GM21786 (cell line): Measurements from ENCODE around the gene UBA7.
A peak's percentile ranks its signal among the peaks of the same experiment; 100 is the strongest.
"Not testable (repeated sequence)": the region's sequence is repeated elsewhere in the genome, so short reads cannot be mapped to it uniquely, and the experiment has no call there.

Experiments
- ATAC-seq: cut with Tn5 transposase; IDR thresholded peaks from one replicate; pipeline ENCODE4 v1.9.1; 2021; ENCODE audit not compliant: unreplicated experiment

Gene UBA7

DNA sequence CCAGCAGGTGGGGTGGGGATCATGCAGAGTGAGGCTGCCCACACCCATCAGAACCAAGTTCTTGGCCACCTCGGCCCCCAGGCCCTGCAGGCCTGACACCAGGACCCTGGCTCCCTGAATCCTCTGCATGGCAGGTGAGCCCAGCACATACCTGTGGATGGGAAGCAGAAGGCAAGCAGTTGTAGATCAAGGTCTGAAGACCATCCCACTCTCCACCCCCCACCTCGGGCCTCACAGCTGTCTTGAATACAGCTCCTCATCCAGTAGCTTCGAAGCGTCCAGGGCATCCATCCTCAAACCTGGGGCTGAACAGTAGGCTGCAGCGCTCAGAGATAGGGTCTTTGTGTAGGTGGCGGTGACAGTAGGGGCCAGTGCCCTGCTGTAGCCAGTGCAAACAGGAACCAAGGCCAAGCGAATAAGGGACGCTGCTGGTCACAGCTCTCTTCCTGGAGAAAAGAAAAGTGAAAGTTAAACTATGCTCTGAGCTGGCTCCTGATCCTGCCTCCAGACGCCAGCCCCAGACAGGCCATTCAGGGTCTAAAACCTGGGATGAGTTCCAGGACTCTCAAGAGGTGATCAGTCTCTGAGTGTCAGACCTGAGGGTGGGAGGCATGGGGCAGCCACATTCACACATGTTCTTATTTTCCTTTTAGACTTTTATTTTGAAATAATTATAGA is at the start of gene UBA7:
Gene UBA7 (minus strand): TSS at position 457 of the 678 bp plus-strand sequence. CDS start 166 bp downstream, at position 291.
- no peak for ATAC-seq

- no peak for ATAC-seq
Measured at GRCh38 chr3:49859576-49860305, 46.0 kb upstream of the UBA7 start.

DNA sequence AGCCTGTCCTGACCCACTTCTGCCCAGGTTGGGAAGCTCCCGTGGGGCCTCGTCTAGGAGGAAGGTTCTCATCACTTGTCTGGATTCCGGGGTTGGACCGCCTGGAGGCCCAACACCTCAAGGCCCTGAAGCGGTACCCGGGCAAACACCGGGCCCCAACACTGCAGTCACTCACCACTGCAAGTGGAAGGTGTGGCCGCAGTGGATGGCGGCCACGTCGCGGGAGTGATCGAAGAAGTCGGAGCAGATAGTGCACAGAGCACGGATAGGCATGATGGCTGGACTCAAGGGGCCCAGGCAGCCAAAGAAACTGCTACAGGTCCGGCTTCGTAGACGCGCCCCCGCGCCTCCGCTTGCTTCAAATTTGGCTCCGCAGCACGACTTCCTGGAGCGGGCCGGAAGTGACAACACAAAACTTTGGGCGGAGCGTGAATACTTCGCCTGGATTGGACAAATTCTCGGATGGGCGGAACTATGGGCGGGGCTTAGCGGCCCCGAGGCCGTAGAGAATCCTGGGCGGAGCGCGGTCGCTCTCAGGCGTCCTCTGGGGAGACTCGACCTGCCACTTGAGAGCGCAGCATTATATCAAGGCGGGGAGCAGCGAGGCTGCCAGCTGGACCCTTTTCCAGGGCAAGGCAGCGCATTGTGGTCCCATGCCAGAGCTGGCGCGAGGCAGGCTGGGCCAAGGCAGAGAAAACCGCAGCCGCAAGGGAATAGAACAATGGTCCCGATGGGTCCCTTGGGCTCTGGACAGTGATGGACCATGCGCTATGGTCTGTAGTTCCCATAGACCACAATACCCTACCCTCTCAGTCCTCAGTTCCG is 42.6 kb upstream of the UBA7 start, which contains the start of gene TRAIP:
Gene TRAIP (minus strand): TSS at position 384 of the 825 bp plus-strand sequence. CDS start 111 bp downstream, at position 273.
- ATAC-seq: peak; percentile 98

- no peak for ATAC-seq
Measured at GRCh38 chr3:49855662-49856061, 41.9 kb upstream of the UBA7 start.

- ATAC-seq: no peak
Measured at GRCh38 chr3:49845694-49846093, 31.9 kb upstream of the UBA7 start.

GRCh38 chr3:49844464-49845183 is 30.9 kb upstream of the UBA7 start:
- ATAC-seq: no peak

GRCh38 chr3:49842843-49843517 is 29.2 kb upstream of the UBA7 start:
- ATAC-seq: no peak

DNA sequence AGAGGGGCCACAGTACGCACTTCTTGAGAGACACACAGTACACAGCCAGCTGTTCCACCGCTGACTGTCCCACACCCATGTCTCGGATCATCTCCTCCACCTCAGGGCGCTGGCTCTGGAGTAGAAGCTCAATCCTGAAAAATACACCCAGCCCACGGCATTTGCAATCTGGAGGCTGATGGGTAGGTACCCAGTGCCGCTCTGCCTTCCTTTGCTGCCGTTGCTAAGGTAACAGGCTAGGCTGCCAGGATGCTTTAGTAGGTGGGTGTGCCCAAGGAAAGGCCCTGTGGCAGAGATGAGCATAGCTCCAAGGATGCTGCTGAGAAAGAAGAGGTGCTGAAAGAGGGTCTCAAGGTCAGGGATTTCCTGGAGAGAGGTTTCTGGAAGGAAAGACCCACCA is 28.1 kb upstream of the UBA7 start:
- ATAC-seq: no peak

DNA sequence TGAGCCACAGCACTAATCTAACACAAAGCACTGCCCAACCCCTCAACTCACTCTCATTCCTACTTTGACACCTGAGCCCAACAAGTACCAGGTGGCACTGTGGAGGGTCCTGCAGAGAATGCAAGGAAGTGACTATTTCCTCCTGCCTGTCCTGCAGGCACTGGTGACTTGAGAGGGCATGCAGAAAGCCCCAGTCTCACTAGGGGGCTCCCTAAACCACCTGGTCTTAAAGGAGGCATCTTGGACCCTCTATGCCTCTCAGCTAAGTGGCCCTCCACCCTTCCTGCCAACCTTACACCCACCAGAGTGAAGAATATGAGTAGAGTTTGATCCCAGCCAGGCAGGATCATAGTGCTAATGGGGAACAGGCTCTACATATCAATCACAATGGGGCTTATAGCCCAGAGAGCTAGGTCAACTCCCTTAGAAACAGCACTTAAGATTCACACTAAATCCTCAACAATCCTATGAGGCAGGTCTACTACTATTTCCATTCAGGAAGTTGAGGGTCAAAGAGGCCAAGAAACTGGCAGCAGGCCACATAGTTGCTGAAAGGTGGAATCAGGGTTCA is 27.5 kb upstream of the UBA7 start:
- no peak for ATAC-seq

DNA sequence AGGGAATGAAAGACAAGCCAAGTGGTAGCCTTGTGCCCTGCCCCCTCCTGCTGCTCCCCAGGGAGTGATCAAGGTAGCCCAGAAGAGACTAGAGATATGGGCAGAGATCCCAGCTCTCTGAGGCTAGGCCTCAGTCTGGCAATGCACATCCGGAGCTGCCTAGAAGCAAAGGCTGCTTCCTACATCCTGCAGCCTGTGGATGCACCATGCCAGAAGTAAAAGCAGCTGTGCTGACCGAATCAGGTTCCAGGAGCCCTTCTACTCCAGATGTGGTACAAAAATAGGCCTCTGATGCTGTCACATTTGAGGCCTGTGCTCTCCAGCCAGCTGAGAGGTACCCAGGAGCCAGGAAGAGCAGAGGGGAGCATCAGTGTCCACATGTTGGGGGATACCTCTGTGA is 26.6 kb upstream of the UBA7 start:
- no peak for ATAC-seq

DNA sequence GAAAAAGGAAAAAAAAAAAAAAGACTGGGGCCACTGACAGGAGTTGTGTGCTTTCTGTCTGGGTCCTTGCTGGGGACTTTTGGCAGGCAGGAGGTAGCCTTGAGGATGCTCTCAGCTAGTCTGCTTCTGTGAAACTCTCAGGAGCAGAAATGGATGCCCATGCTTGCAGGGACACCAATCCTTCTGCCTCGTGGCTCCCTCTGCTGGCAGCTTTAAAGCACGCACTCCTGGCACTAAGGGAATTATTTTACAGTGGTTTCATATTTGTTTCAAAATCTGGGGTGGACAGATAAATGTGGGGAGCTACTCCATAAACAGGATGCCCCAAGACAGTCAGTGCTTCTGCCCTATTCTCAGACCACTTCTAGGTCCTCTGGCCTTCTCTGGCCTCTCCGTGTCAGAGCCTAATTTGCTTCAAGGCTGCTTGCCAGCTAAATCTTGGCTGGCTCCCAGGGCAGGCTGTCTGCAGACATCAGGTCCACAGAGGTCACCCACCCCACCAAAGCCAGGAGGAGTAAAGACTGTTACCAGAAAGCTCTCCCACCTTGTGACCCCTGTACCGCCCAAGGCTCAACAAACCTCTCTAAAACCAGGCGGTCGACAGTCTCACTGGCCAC is 25.5 kb upstream of the UBA7 start:
- ATAC-seq: no peak

GRCh38 chr3:49831341-49831740 is 17.6 kb upstream of the UBA7 start:
- ATAC-seq: no peak

GRCh38 chr3:49826016-49826415 is 12.3 kb upstream of the UBA7 start:
- ATAC-seq: no peak

DNA sequence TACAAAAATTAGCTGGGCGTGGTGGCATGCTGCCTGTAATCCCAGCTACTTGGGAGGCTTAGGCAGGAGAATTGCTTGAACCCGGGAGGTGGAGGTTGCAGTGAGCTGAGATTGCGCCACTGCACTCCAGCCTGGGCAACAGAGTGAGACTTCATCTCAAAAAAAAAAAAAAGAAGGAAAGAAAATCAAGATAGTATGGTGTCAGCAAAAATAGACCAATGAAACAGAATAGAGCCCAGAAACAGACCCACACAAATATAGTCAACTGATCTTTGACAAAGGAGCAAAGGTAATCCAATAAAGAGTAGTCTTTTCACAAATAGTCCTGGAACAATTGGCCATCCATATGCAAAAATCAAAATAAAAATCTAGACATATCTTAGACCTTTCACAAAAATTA is 9.4 kb upstream of the UBA7 start:
- not testable (repeated sequence) for ATAC-seq

DNA sequence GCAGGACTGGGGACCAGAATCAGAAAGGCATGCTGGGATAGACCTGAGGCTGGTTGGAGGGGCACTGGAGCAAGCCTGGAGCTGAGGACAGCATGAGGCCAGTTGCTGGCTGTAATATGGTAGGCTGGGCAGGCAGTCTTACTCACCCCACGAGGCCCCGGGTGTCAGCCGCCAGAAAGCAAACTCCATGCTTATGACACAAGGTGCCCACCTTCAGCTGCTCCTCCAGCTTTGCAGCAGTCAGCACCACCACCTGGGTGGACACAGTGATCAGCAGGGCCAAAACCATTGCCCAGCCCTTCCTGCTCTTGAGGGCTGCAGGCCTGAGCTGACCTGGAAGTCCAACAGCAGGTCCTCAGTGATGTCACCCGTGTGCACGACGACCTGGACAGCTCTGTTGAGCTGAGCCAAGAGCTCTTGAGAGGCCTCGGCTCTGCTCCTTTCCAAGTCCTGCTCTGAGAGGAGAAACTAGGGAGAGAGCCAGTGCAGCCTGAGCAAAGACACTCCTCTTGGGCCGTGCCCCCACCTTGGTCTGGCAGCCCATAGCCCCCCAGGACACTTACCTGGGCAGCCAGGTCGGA is 747 bp downstream of the UBA7 start:
- ATAC-seq: no peak

GRCh38 chr3:49807431-49808114 is 6.2 kb downstream of the UBA7 start:
- peak; percentile 28 for ATAC-seq

- ATAC-seq: no peak
Measured at GRCh38 chr3:49806850-49807249, 6.9 kb downstream of the UBA7 start.

DNA sequence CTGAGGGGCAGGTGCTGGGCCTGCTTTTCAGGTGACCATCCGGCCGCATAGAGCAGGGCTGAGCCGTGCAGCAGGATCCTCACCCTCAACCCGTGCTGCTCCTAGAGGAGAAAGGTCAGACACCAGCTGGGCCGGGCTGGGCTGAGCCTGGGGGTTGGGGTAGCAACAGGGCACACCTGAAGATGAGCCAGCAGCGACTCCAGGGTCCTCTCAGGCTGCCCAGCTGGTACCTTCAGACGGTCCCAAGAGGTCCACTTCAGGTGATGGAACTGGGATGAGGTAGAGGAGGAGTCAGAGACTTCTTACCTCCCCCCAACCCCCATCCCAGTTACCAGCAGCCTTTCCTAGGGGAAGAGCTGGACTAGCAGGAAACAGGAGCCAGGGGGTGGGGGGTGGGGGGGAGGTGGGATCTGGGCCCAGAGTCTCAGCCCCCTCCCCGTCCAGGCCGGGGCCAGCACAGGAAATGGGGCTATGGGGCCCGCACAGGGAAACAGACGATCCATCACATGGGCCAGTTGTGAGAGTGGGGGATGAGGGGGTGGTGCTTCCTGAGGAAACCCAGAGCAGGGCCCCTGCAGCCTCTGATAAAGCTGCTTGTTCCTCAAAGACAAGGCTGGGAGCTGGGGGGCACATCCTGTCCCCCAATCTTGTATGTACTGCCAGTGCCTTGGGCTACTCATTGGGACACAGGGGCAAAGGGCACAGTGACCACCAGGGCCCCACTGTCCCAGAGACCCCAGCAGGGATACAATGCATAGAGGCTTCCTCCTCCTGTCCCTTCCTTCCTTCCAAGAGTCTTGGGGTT is 7.7 kb downstream of the UBA7 start:
- no peak for ATAC-seq
